Activated CD4-positive, alpha-beta T cell treated with anti-CD3 and anti-CD28 coated beads, Interleukin-2, amount 10 ng/mL, durations not matched to agents 7 days and 5 days (primary cell): ENCODE measurements around the gene TRIM16. TPM values are rescaled to one million over a fixed set of nuclear protein-coding genes. Genes with fewer than 3 reads are reported as not detected.
"Not testable (repeated sequence)": the region's sequence is repeated elsewhere in the genome, so short reads cannot be mapped to it uniquely, and the experiment has no call there.

ENCODE experiments used
- CTCF ChIA-PET: fragments of 350-600 bp; sonication (Branson Sonifier 250); formaldehyde crosslinking; loops from one replicate; lab custom pipeline; 2021; ENCODE audit warnings: antibody characterized with exemption; lab: Charles Lee
- POLR2A ChIA-PET: fragments of 350-600 bp; sonication (Branson Sonifier 250); formaldehyde crosslinking; loops from one replicate; lab custom pipeline; 2021; ENCODE audit warnings: antibody characterized with exemption; lab: Charles Lee
- DNase-seq: peaks from one replicate; pipeline ENCODE4 v3.0.0-alpha.2; 2020
- H3K27ac Mint-ChIP-seq: one replicate; pipeline ENCODE4 v1.8.0; 2021; ENCODE audit warnings: mild to moderate bottlenecking, moderate library complexity, mixed read lengths
- H3K27me3 Mint-ChIP-seq: one replicate; pipeline ENCODE4 v1.8.0; 2021; ENCODE audit warnings: mixed read lengths
- H3K36me3 Mint-ChIP-seq: one replicate; pipeline ENCODE4 v1.8.0; 2021; ENCODE audit warnings: low read depth, mixed read lengths
- H3K4me1 Mint-ChIP-seq: one replicate; pipeline ENCODE4 v1.8.0; 2021; ENCODE audit warnings: mixed read lengths
- H3K4me3 Mint-ChIP-seq: one replicate; pipeline ENCODE4 v1.8.0; 2021; ENCODE audit warnings: mild to moderate bottlenecking, moderate library complexity, mixed read lengths
- H3K9me3 Mint-ChIP-seq: one replicate; pipeline ENCODE4 v1.8.0; 2021; ENCODE audit warnings: mixed read lengths
- total RNA-seq, 2 experiments: library from RNA; stranded (reverse); gene quantifications; one replicate each; pipeline ENCODE4 v1.2.3, GENCODE V29; 2021

Gene TRIM16
- total RNA-seq, 2 experiments from 2014 or later, result 7.2 to 8.7 TPM

DNA sequence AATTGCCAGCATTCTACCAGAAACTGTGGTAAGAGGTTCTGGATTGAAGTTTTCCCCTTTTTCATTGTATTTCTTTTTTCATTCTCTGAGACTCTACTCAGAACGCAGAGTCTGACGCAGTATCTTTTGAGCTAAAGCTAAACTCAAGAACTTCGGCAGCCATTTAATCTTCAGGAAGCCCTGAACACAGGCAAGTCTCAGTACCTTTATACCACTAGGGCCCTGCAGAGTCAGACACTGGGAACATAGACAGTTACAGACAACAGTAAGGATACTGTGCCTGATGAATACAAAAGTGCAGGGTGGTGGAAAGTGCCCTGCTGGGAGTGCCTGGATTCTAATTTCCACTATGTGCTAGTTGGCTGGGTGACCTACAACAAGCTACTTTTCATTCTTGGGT, 976 bp downstream of the TRIM16 start:
- H3K27ac Mint-ChIP-seq, result peak overlapping the region; percentile 9
- not testable (repeated sequence) for H3K36me3 Mint-ChIP-seq

DNA sequence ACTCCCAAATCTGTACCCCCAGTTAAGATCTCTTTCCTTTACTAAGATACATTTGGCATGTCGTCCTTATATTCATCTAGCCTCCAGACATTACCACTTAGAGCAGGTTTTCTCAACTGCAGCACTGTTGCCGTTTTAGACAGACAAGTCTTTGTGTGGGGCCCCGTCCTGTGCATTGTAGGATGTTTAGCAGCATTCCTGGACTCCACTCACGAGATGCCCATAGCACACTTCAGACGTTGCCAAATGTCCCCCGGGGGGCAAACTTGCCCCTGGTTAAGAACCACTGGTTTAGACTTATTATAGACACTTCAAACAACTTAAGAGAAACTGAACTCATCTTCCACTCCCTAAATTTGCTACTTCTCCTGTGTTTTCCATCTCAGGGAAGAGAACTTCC, 8.1 kb downstream of the TRIM16 start:
- H3K27me3 Mint-ChIP-seq, H3K4me1 Mint-ChIP-seq, H3K27ac Mint-ChIP-seq, H3K9me3 Mint-ChIP-seq, DNase-seq, H3K4me3 Mint-ChIP-seq, POLR2A ChIA-PET, CTCF ChIA-PET: not testable (repeated sequence)
- H3K36me3 Mint-ChIP-seq, result peaks cover 17% of the 10 kb centered on the region

More for the DNA sequence above, 976 bp downstream of the TRIM16 start:
- H3K27me3 Mint-ChIP-seq, CTCF ChIA-PET, DNase-seq, H3K9me3 Mint-ChIP-seq, POLR2A ChIA-PET: not testable (repeated sequence)
- H3K4me1 Mint-ChIP-seq, result peaks cover 24% of the 10 kb centered on the region
- peak overlapping the region; percentile 95 for H3K4me3 Mint-ChIP-seq

DNA sequence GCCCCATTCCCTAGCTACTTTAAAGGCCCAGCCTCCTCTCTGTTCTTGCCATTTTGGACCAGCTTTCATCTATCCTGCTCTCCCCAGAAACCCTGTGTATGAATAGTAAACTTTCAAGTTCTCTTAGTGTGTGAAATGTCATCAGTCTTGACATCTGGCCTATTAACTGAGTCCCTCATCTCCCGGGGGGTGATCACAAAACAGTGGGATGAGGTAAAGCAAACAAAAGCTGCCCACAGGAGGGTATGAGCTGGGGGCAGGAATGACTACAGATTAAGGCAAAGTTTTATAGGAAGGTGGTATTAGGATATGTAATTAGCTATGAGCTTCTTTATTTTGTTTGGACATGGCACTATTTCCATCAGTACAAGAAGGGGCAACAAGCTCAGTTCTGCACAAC, 9.5 kb downstream of the TRIM16 start:
- H3K9me3 Mint-ChIP-seq, H3K27ac Mint-ChIP-seq, POLR2A ChIA-PET, H3K4me3 Mint-ChIP-seq, H3K4me1 Mint-ChIP-seq, DNase-seq, CTCF ChIA-PET, H3K27me3 Mint-ChIP-seq: not testable (repeated sequence)
- H3K36me3 Mint-ChIP-seq, result peaks cover 13% of the 10 kb centered on the region

DNA sequence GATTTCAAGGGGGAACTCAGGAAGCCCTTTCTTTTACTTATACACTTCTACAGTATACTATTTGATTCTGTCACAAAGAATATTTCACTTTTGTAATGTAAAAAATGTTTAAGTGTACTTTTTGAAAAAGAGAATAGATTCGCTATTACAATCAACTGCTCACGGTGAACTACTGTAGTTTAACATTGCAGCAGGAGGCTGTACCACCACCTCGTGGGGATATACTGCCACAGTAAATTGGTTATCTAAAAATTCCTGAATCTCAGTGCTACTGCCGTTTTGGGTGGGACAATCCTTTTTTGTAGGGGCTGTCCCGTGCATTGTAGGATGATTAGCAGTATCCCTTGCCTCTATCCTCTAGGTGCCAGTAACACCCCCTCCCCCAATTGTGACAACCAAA, 14.6 kb downstream of the TRIM16 start:
- POLR2A ChIA-PET, H3K27ac Mint-ChIP-seq, H3K36me3 Mint-ChIP-seq, H3K4me1 Mint-ChIP-seq, H3K4me3 Mint-ChIP-seq, H3K27me3 Mint-ChIP-seq, H3K9me3 Mint-ChIP-seq, CTCF ChIA-PET, DNase-seq: not testable (repeated sequence)

DNA sequence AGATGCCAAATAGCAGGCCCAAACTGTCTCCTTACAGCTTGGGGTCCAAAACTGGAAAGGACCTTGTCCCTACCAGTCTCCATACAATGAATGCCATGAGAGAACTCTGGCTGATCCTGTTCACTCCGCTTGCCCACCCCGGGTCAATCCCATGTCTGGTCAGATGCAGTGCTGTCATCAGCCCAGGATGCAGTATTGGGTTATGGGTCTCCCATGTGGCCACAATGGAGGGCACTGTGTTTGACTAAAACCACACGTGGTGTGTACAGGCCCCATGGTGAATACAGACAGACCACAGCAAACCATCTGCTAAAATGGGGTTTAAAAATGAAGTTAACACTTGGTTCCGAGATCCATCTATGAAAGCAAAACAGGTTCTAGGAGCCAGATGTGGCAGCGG, 20.4 kb downstream of the TRIM16 start:
- peaks cover 4% of the 10 kb centered on the region for H3K36me3 Mint-ChIP-seq
- ChIA-PET POLR2A (no interaction called here), CTCF (no interaction called here)
- no peaks in the 10 kb centered on the region for H3K27me3 Mint-ChIP-seq
- H3K27ac Mint-ChIP-seq, result no peak overlapping the region
- no peaks in the 10 kb centered on the region for H3K9me3 Mint-ChIP-seq
- no peak for DNase-seq
- peaks cover 7% of the 10 kb centered on the region for H3K4me1 Mint-ChIP-seq
- no peak overlapping the region for H3K4me3 Mint-ChIP-seq

DNA sequence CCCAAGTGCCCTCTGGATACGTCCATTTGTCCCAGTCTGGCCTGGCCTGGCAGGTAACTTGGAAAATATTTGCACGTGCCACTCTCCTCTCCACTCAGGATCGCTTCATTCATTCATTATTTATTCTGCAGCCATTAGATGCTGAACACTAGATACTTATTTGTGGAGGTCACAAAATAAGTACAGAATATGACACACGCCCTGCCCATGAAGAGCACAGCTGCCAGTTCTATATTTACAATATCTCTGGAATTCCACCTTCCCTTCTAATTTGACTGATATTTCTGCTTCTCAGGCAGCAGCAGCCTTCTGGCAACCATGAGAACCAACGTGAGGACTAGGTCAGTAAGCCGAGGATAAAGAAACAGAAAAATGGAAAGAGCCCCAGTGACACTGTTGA, 20.9 kb downstream of the TRIM16 start:
- H3K36me3 Mint-ChIP-seq, result peaks cover 2% of the 10 kb centered on the region
- CTCF ChIA-PET, result no interaction called here
- no peaks in the 10 kb centered on the region for H3K9me3 Mint-ChIP-seq
- peaks cover 7% of the 10 kb centered on the region for H3K4me1 Mint-ChIP-seq
- no peak for DNase-seq
- no peak overlapping the region for H3K4me3 Mint-ChIP-seq
- POLR2A ChIA-PET, result no interaction called here
- no peak overlapping the region for H3K27ac Mint-ChIP-seq
- H3K27me3 Mint-ChIP-seq, result no peaks in the 10 kb centered on the region

DNA sequence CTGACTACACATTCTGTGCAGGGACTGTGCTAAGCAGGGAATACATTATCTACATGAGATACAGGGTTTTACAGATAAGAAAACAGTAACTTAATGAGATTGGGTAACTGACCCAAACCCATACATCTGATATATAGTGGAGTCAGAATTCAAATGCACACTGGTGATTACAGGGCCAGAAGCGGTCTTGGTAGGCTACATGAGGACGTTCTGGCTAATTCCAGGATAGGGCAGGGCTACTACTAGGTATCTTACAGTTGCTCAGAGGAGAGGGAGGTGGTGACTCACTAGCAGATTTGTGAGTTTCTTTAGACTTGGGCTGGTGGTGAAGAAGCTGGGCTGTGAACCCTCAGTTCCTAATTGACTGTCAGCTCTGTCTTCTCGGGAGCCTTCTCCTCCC, 21.4 kb downstream of the TRIM16 start:
- H3K4me1 Mint-ChIP-seq, result peaks cover 7% of the 10 kb centered on the region

DNA sequence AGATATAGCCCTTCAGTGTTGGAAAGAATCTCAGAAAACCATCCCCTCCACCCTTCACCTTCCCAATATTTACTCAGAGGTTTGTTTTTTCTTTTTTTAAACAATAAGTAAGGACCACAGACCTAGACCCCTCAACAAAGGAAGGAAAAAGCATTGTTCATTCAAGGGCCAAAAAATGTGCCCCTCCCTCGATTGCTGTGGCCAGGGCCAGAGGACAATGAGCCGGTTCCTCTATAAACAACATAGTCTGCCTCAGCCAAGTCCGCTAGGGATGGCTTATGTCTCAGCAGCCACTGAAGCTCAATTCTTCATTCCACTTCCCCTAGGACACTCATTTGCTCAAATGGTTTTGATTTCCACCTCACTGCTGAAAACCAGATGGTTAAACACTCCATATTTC, 24.0 kb downstream of the TRIM16 start:
- CTCF ChIA-PET, result no interaction called here
- Mint-ChIP-seq H3K4me1 (peaks cover 8% of the 10 kb centered on the region), H3K4me3 (no peak overlapping the region), H3K36me3 (peaks cover 2% of the 10 kb centered on the region), H3K9me3 (no peaks in the 10 kb centered on the region), H3K27me3 (no peaks in the 10 kb centered on the region), H3K27ac (no peak overlapping the region)
- no peak for DNase-seq
- POLR2A ChIA-PET, result no interaction called here

More for the DNA sequence above, 21.4 kb downstream of the TRIM16 start:
- DNase-seq, result no peak
- no peaks in the 10 kb centered on the region for H3K9me3 Mint-ChIP-seq
- POLR2A ChIA-PET, result no interaction called here
- no peak overlapping the region for H3K27ac Mint-ChIP-seq
- H3K4me3 Mint-ChIP-seq, result no peak overlapping the region
- peaks cover 2% of the 10 kb centered on the region for H3K36me3 Mint-ChIP-seq
- CTCF ChIA-PET, result no interaction called here
- H3K27me3 Mint-ChIP-seq, result no peaks in the 10 kb centered on the region

DNA sequence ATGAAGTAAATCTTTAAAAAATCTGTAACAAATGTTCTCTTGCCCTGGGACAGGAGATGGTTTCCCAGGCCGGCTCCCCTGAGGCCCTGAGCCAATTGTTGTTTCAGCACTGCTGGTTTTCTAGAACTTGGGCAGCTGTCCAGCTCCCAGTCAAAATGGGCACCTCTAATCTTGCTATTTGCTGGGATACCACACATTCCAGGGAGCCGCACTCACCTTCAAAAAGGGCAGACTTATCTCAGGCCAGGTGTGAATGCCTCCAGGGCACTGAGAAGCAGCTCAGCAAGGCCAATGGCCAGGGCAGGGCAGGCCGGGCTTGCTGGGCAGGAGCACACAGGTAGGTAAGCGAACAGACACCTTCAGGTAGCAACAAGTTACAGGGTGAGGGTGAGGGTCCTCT, 24.4 kb downstream of the TRIM16 start:
- Mint-ChIP-seq H3K27me3 (no peaks in the 10 kb centered on the region), H3K27ac (no peak overlapping the region)

DNA sequence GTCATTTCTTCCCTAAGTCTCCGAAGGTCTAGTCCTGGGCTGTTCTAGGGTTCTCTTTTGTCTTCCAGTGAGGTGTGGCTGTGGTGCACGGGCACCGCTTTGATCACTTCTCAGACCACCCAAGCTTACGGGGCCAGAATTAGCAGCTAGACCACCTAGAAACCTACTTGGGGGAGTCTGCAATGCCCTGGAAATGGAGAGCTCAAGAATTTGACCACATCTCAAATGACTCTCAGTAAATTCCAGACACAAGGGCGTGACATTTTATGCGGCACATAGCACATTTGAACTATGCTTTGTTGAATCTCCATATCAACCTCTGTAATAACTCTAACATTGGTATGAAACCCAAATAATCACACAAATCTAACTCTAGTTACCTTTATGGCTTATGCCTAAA, 24.9 kb downstream of the TRIM16 start:
- ChIA-PET CTCF (interaction anchor here (1.3 kb wide), 1 partner anchor 11 kb away, joined by 7 read pairs; no protein-coding TSS in a partner anchor), POLR2A (no interaction called here)
- Mint-ChIP-seq H3K36me3 (peaks cover 2% of the 10 kb centered on the region), H3K9me3 (no peaks in the 10 kb centered on the region), H3K4me1 (peaks cover 8% of the 10 kb centered on the region), H3K27me3 (no peaks in the 10 kb centered on the region), H3K4me3 (no peak overlapping the region), H3K27ac (no peak overlapping the region)
- no peak for DNase-seq

More for the DNA sequence above, 24.4 kb downstream of the TRIM16 start:
- CTCF ChIA-PET, result no interaction called here
- Mint-ChIP-seq H3K4me3 (no peak overlapping the region), H3K4me1 (peaks cover 8% of the 10 kb centered on the region), H3K9me3 (no peaks in the 10 kb centered on the region), H3K36me3 (peaks cover 2% of the 10 kb centered on the region)
- POLR2A ChIA-PET, result no interaction called here
- no peak for DNase-seq

DNA sequence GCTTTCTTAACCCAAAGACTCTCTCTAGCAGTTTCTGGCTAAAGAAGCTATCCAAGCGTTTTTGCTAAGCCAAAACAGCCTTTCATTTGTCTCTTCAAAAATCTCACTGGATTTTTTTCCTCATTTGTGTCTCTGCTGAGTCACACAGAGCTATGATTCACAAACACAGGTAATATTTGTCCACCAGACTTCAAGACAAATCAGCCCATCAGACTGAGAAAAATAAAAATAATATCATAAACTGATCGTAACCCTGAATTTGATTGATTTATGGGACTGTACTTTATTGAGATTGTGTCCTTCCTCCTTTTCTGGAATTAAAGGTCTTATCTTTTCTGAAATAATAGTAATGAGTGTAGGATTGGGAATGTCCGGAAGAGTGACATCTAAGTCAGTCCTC, 25.8 kb downstream of the TRIM16 start:
- CTCF ChIA-PET, result interaction anchor here (1.3 kb wide), 1 partner anchor 10 kb away, joined by 7 read pairs; no protein-coding TSS in a partner anchor
- DNase-seq, result no peak
- Mint-ChIP-seq H3K27me3 (no peaks in the 10 kb centered on the region), H3K36me3 (no peaks in the 10 kb centered on the region), H3K4me3 (no peak overlapping the region), H3K27ac (no peak overlapping the region), H3K9me3 (no peaks in the 10 kb centered on the region), H3K4me1 (peaks cover 8% of the 10 kb centered on the region)
- POLR2A ChIA-PET, result no interaction called here

DNA sequence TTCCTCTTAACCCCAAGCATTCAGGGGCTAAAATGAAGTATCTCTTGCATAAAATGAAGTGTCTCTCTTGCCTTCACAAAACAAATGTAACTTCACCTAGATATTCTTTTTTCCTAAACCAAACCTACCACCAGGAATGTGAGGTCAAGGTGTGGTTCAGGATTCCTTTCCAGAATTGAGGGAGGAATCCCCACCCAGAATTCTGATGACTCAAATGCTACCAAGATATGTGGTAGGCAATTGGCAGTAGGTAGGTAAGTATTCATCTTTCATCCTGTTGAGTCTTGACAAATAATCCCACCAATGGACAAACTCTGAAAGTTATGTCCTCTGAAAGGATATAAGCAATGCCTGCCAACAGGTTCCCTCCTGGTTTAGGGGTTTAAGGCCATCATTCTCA, 26.2 kb downstream of the TRIM16 start:
- no peak for DNase-seq
- ChIA-PET POLR2A (no interaction called here), CTCF (interaction anchor here (0.6 to 1.3 kb wide), 2 partner anchors 9 to 929 kb away, joined by 3 to 7 read pairs; no protein-coding TSS in a partner anchor)
- Mint-ChIP-seq H3K27me3 (no peaks in the 10 kb centered on the region), H3K4me1 (peaks cover 8% of the 10 kb centered on the region), H3K27ac (no peak overlapping the region), H3K4me3 (no peak overlapping the region), H3K36me3 (peaks cover 1% of the 10 kb centered on the region), H3K9me3 (no peaks in the 10 kb centered on the region)

DNA sequence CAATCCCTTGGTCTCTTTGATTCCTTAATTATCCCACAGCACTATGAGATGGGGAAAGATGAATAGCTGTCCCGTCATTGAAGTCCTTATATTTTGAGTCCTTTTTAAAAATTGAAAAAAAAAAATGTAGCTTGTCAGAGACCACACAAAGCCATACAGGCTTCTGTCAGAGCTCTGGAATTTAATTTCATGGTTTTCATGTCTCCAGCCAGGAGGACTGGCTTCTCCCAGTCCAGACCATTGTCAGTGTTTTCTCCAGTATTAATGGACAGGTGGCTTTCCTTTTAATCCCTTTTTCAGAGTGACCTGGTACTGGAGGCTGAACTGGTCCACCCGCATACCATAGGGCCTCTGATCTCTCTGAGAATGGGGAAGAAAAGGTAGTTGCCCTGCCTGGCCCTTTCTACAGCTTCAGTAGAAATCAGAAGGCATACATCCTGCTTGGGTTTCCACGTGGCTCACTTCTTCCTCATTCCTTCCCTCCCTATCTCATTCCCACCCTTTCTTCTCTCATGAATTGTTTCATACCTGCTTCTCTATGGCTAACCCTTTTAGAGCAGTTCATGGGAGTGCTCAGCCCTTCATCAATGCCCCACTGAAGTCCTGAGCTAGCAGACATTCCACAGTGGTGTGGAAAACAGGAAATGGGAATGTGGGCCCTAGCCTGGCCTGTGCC, 29.1 kb downstream of the TRIM16 start:
- ChIA-PET CTCF (no interaction called here), POLR2A (no interaction called here)
- no peak overlapping the region for H3K27ac Mint-ChIP-seq
- DNase-seq, result no peak
- no peaks in the 10 kb centered on the region for H3K27me3 Mint-ChIP-seq
- peaks cover 15% of the 10 kb centered on the region for H3K4me1 Mint-ChIP-seq
- H3K9me3 Mint-ChIP-seq, result no peaks in the 10 kb centered on the region
- peaks cover 1% of the 10 kb centered on the region for H3K36me3 Mint-ChIP-seq
- H3K4me3 Mint-ChIP-seq, result no peak overlapping the region

DNA sequence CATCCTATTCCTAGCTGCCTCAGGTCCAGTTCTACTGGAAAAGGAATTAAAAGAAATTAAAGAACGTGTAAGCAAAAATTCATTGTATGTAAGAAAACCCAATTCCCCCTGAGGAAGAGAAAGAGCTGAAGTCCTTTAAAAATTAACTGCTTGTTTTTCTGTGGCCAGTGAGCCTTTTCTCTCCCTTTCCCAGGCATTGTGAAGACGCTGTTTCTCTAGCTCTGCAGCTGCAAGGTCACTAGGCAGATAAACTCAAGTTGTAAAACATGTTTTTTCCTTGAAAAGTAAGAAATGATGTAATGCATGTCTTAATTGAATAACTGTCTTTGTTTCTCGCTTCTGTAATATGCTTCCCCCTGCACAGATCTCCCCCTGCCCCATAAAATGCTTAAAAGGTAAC, 29.7 kb downstream of the TRIM16 start:
- H3K27ac Mint-ChIP-seq, H3K36me3 Mint-ChIP-seq, CTCF ChIA-PET, H3K4me3 Mint-ChIP-seq, DNase-seq, H3K9me3 Mint-ChIP-seq, H3K27me3 Mint-ChIP-seq, POLR2A ChIA-PET: not testable (repeated sequence)
- peaks cover 15% of the 10 kb centered on the region for H3K4me1 Mint-ChIP-seq
